OCI-M2 (cell line): ENCODE data around the gene PAX3.

Experiments
- DNase-seq: peaks from one replicate; lab custom pipeline; 2025; ENCODE audit not compliant: unreplicated experiment; lab: John Stamatoyannopoulos, UW

The PAX3 gene

DNA sequence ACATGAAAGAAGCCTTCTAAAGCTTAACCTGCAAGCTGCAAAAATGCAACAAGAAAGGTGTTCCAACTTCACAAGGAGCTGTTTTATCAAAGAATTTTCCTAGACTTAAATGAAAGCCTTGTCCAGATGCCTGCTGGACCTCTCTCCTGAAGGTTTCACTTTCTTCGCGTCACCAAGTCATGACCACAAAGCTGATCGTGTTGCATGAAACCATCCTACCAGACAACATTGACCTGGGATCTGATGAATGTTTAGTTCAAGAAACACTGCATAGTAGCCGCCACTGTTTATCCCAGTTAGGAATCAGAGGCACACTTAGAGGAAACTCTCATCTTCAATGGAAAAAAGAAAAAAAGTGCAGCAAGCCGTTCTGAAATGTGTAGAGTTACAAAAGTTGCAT, 26.9 kb downstream of the PAX3 start:
- no peak for DNase-seq

DNA sequence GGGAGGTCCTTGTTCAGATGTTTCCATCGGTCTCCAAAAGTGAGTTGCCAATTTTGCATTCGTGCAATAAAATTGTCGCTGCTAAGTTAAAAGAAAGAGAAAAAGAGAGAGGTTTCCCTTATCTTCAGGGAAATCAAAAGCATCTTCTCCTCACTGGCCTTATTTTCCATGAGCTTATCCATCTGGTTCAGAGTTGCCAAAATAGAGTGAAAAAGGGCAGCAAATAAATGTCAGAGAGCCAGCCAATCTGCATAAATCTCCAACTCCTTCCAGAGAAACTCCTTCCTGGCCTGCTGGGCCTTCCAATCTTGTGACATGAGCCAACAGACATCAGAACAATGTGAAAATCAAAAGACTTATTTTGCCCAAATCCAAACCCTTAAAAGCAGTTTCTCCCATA, 28.4 kb downstream of the PAX3 start:
- no peak for DNase-seq

DNA sequence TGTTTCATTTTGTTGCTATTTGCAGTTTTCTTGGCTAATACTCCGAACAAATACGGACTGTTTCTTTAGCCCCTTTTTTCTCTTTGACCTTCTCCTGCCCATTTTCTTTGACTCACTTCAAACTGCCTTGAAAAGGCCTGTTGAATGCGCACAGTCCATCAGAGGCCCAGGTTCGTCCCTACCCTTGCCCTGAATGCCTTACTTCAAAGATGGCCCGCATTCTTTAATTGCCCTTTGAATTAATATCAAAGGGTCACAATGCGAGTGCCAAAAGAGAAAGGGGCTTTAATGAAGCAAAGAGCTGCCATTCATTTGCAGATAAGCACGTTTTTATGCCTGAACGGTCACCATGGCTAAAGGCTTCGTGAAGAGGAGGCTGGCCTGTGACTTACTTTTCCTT, 29.7 kb downstream of the PAX3 start:
- no peak for DNase-seq

DNA sequence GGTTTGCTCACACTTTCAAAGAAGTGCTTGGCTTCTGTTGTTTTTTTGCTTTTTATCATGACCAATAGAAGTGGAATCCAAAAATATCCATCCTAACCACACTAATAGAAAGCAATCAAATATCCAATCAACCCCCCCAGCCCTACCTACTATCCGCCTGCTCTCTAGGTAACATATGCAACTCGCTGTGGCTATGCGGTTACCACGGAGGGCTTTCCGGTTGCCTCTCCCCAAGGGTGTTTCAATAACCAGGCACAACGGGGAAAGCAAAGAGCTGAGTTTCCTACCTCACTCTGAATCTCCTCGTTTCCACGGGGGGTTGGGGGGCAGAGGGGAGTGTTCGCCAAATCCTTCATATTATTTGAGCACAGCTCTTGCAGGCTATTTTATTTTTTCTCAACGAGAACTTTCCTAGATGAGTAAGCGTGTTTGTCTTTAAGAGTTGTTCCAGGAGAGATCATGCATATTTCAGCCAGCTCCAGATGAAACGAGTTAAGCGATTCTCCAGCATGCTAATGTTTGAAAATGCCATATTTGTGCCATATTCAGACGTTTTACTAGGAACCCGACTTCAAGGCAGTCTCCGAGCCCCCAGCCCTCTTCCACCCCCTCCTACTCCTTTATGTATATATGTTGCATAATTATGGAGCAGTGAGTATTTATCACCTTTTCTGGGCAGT, 30.3 kb downstream of the PAX3 start:
- no peak for DNase-seq

DNA sequence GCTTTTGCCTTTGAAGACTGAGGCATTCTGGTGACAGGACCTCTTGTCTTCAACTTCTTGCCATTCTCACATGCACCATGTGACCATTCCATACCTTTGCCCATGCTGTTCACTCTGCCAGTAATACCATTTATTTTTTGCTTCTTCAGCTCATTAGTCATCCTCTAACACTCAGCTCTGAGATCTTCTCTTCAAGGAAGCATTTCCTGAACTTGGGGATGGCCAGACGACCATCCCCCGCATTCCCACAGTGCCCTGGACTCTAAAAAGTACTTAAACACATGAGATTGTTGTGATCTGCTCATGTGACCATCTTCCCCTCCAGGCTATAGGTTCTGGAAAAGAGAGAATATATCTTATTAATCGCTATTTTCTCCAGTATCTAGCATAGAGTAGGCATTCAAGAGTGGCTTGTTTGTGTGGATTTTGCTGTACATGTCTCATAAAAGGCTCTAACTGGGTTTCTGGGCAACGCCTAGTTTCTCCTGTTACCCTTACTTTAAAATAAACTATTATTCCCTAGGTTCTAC, 33.9 kb downstream of the PAX3 start:
- no peak for DNase-seq

DNA sequence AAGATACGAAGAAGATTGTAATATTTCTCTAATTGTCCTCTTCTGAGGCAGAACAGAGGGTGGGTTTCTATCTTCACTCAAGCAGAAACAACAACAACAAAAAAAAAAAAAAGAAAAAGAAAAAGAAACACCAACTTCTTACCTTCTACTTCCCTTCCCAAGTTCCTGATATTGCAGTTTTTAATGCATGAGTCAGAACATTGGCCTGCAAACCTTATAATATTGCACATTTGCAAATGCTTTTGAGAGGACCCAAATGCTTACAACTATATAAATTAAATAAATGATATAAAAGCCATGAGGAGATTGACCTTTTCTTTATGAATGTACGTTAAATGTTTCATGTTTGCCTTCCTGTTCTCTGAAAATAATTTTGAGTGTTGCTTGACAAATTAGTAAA, 37.3 kb downstream of the PAX3 start:
- DNase-seq, result no peak

DNA sequence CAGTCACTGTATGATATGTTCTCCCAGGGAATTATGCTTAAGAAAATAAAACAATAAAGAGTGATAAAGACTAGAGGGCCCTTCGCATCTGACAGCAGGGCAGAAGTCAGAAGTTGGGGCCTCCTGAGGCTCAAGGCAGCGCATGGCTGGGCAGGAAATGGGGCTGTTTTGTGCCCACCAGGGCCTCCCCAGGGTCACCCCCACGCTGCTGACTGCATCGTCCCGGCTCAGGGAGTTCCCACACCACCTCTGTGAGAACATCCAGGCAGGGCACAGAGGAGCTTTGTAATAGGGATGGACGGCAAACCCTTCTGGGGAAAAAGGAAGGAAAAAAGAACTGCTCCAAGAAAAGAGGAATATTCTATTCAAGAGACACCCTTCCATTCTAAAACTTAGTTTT, 41.2 kb downstream of the PAX3 start:
- DNase-seq, result no peak

DNA sequence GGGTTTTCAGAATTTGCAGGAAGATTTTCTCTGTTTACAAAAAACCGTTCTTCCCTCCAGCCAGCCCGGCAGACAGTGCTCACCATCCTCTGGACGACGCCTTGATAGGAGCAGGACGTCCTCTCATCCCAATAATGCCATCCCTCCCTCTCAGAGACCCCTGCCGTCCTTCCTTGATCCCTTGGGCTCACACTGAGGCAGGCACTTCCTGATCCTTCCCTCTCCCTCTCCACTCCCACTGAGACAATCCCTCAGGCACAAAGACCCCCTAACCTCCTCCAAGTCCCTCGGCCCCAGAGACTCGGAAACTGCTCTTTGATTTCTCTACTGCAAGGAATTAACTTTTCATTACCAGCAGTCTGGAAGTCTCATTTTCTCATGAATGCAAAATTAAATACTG, 42.5 kb downstream of the PAX3 start:
- no peak for DNase-seq

DNA sequence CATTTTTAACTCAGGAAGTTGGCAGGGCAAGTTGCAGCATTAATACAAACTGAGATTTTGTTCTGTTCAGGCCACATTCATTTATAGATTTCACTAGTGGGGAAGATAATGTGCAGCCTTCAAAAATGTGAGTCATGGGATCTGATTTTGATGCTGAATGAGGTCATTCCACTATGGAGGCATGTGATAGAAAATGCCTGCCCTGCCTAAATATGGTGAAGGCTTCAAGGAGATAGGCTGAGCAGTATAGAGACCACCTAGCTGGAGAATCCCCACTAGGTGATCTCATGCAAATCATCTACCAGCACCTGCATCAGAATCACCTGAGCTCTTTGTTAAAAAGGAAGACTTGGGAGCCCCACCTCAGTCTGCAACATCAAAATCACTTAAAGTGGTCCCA, 43.7 kb downstream of the PAX3 start:
- no peak for DNase-seq

DNA sequence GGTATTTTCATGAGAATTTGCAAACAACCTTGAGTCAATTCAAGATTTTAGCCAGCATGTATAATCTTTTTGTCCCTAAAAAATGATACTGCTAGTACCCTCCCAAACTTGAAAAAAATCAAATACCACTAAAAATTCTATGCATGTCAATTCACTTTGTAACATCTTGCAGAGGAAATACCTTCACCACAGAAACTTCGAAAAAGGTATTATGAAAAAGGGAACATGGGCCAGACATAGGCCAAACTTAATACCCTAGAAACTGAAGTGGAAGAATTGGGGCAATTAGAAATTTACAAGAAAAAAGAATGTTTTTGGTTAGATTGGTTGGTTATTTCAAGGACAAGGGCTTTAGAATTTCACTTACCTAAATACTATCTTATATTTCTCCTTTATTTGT, 48.5 kb downstream of the PAX3 start:
- no peak for DNase-seq

DNA sequence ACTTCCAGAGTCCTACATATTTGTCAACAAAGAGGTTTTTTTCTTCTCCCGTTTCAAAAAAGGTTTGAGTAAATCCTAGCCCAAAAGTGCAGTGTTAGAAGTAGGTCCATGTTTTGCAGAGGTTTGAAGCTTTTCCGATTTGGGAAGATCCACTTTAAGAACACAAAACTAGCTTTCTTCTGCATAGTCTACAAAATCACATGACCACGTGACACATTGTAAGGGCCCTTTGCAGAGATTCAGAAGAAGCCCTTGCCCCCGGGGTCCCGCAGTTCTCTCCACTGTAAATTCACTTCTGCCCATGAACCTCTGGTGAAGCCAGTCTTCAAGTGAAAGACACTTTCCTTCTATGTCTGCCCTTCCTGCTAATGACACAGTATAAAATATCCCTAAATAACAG, 49.4 kb downstream of the PAX3 start:
- DNase-seq, result no peak

DNA sequence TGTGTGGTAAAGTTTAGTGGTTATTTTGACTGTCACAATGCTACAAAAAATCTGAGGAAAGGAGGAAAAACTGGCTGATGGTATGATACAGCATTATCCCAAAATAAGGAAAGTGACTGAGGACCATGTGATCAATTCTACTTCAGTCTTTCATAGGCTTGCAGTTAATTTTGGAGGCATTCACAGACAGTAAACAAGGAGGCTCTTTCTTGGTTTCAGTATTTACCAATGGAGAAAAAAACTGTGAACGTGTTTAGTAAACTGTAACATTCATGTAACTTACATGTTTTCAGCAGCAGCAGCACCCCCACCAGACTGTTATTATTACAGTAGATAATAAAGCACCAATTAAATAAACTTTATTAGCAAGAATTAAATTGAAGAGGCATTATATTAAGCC, 50.0 kb downstream of the PAX3 start:
- no peak for DNase-seq

DNA sequence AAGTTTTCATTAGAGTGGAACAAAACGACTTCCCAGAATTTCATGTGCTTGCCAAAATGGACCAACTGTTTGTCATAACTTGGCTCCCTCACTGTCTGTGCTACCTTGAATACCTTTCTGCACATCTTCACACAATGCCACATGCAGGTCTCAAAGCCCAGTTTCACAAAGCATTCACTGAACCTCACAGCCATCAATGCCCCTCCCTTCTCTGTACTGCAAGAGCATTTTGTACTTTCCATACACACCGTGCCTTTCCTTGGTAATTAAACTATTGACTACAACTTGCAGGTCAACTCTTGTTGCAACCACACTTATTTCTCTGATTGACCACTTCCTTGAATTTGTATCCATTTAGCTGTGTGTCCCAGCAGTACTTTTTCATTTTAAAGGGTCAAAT, 50.5 kb downstream of the PAX3 start:
- DNase-seq, result no peak

DNA sequence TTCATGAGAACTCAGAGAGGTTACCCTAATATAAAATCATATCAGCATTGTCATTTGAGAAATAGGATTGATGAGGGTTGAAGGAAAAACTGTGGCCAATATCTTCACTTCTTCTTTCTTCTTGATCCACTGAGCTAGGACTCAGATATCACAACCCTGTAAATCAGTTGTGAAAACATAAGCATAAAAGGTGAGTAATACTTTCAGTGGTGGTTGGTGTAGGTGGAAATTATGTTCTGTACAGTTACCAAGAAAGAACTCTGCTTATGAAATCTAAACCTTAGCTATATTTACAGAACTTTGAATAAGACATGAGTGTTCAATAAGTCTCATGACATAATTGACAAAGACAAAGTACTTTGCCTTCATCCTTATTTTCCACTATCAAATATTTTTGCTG, 56.3 kb downstream of the PAX3 start:
- DNase-seq, result no peak

DNA sequence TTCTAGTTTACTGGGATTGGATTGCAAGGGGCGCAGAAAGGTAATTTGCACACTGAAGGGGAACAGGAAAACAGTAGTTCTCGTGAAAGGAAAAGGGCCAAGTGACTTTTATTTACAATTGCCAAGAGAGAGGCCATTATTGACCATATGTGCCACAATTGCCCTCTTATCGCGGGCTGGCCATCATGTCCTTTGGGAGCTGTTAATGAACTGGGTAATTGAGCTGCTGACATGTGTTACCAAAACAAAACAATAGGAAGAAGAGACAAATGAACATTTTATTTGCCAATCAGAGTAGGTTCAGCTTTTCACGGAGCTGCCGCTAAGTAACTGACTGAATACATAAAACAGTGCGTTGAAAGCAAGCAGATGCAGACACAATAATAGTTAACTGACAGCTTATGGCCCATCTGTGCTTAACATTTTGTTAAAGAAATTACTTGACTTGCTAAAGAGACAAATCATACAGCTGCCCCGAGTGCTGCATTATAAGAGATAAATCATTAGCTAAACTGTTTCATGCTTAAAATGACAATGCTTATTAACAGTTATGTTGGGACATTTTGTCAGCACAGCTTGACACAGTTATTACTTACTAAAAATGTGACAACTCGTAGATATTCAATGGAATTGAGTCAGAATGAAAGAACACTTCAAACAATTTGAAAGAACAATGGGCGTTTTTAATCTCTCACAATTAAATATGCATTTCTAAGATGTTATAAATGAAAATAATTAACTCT, 57.5 kb downstream of the PAX3 start:
- no peak for DNase-seq

DNA sequence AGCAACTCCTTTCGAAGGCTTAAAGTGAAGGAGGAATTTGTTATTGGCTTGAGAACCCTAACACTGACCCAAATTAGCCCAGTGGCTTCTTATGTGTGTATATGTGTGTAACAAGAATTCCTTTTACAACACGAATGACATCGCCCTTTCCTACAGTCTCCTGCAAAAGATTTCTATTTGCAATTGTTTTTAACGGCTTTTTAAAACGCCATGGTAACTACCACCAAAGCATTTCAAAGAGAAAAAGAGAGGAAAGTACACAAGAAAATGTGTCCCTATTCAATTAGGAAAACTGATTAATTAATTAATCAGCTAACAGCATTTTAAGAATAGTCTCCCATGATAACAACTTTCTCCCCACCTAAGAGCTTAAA, 58.1 kb downstream of the PAX3 start:
- DNase-seq, result no peak

DNA sequence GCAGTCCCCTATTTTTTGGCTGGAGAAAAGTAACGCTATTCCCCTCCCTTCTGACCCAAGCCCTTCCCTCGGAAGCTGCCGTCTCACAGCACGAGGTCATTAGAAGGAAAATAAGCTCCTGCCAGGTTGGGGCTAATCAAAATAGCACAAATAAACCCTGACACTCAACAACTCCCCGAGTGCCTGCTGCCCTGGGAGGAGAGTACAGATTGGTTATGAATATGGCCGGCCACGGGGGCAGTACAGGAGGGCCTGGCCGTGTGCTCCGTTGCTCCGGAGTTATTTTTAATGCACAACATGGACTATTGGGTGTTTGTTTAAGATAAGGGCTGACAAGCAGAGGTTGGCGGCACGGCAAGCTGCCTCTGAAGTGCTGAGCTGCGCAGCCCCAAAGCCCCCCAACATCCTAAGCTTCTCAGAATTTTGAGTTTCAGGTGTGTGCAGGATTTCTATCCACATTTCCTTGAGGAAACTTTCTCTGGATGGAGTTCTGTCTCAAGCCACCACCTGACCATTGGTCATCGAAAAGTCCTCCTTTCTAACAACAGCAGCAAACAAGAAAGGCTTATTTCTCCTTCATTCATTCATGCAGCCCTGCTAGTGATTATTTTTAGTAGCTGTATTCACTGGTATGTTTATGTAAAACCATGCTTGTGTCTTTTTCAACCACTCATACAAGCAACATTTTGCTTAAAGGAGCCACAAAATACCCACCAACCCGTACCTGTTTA, 58.7 kb downstream of the PAX3 start:
- DNase-seq, result no peak

DNA sequence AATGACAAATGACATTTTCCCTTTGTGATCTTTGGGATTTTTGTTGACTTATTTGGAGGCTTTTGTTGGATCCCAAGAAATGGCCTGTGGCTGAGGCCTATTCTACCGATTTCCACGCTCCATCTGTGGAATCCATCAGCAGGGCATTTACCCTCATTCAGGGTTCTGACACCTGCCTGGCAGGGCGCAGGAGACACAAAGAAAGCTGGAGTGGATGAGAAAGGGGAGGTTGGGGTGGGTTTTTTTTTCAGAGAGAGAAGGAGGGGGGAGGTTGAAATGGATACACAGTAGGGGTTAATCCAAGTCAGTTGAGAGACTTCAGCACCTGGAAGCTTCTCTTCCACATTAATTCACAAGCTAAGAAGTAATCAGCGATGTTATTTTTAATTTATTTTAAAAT, 59.7 kb downstream of the PAX3 start:
- no peak for DNase-seq

DNA sequence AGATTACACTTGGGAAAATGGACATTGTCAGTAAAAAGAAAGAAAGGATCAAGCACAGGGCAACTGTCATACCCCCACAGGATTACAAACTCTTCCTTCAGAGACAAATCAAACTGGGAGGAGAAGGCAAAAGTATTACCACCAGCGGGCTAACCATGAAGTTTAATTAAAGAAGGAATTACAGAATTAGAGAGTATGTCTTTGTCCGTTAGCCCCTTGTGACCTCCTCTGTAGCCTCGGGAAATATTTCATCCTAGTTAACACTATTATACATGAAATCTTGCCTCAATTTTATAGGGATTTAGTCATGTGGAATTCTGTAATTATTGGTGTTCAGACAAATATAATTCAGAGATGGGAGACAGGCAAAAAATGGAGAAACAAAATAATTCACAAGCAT, 60.7 kb downstream of the PAX3 start:
- no peak for DNase-seq

DNA sequence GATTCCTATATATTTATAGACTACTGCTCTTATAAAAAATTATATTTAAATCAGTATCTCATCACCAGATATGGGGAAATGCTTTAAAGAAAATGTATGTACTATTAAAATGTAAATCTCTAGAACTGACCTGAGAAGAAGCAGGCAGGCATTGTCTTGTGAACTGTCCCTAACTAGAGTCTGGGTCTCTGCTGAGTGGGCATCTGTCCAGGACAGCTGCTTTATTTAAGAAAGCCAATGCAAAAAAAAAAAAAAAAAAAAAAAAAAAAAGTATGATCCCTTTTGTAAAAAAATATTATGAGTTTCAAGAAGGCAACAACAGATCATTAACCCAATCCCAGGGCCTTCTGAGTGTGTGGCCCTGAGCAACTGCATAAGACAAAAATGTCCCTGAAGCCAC, 66.0 kb downstream of the PAX3 start:
- no peak for DNase-seq

DNA sequence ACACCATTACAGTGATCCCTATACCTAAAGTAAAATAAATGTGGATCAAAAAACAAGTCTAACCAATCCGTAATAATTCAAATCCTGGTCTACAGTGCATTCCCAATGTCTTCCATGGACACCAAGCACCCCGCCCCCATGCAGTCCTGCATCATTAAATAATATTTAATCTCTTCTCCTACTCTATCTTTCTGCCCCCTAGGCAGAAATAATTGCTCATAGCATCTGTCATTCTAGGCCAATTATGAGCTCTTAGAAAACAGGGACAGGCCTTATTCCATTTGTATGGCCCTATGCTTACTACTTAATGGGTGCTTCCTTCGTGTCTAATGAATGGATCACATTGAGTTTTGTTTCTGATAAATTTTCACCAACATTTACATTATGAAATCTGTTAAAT, 66.4 kb downstream of the PAX3 start:
- DNase-seq, result no peak

DNA sequence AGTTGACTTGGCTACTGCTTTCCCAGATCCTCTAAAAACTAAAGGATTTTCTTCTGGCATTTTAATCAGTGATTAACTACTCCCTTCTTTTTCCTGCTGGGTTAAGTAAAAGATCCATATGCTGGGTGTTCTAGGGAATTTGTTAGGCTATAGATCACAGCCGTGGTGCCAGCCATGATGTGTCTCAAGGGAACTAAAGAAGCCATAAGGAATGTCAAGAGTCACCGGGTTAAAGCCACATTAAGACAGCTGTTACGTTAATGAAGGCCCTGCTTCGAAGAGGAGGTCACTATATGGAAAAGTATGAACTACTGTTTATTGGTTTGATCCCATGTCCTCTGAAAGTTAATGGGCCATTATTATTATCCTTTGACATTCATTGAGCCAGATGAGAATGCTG, 70.7 kb downstream of the PAX3 start:
- no peak for DNase-seq
